Thoracic aorta (tissue), 2 donors: ENCODE measurements around the gene HEATR9. TPM values are rescaled to one million over a fixed set of nuclear protein-coding genes. Genes with fewer than 3 reads are reported as not detected.

Experiments
- ATAC-seq: fragments of 150-250 bp; one replicate; pipeline ENCODE4 v1.8.0; 2017; ENCODE audit warnings: low read depth; ENCODE audit not compliant: insufficient number of reproducible peaks, low FRiP score
- DNase-seq: peaks from one replicate; pipeline ENCODE4 v3.0.0-alpha.2; 2020; ENCODE audit warnings: low spot score
- H3K27ac ChIP-seq, 2 donors: fragments of 200-600 bp; sonication (generic); 1 replicate in 1 of 2; 2 replicates in 1 of 2; pipeline ENCODE4 v1.5.1; 2016; ENCODE audit warnings: mild to moderate bottlenecking in 2 of 2, moderate library complexity in 2 of 2
- H3K27me3 ChIP-seq: fragments of 200-600 bp; sonication (generic); replicated peaks from 2 replicates; pipeline ENCODE4 v1.6.0; 2016; ENCODE audit warnings: mild to moderate bottlenecking; ENCODE audit not compliant: insufficient read depth
- H3K36me3 ChIP-seq: fragments of 200-600 bp; sonication (generic); one replicate; pipeline ENCODE4 v1.5.1; 2016
- H3K4me1 ChIP-seq, 2 donors: fragments of 200-600 bp; sonication (generic); 1 replicate in 1 of 2; 2 replicates in 1 of 2; pipeline versions ENCODE4 v1.5.1 to v1.6.0; 2016; ENCODE audit warnings: low read depth in 2 of 2, mild to moderate bottlenecking in 1 of 2; ENCODE audit not compliant: control insufficient read depth in 1 of 2
- H3K4me3 ChIP-seq: fragments of 200-600 bp; sonication (generic); 2 replicates; pipeline ENCODE4 v1.5.1; 2016; ENCODE audit warnings: mild to moderate bottlenecking
- H3K9me3 ChIP-seq: fragments of 200-600 bp; sonication (generic); 2 replicates; pipeline ENCODE4 v1.5.1; 2016
- total RNA-seq, 2 donors: library from RNA; depleted of rRNA; stranded (reverse); fragments of >200 nt; gene quantifications; one replicate each; pipeline versions ENCODE4 v1.1.0 to v1.2.3, GENCODE V29; 2016
- TF ChIP-seq, protein P1 (sequence below): fragments of 200-600 bp; sonication (generic); IDR thresholded peaks from one replicate; pipeline ENCODE4 v1.5.1; 2019; ENCODE audit warnings: antibody characterized with exemption

Gene HEATR9
- total RNA-seq, 2 donors from 2014 or later, result not detected

GRCh38 chr17:35875072-35875799 lies 6.5 kb upstream of the HEATR9 start:
- Histone ChIP-seq H3K4me1 (no peaks in the 10 kb centered on the region), H3K27ac (no peak overlapping the region), H3K27me3 (no peaks in the 10 kb centered on the region), H3K36me3 (no peaks in the 10 kb centered on the region), H3K9me3 (no peaks in the 10 kb centered on the region), H3K4me3 (no peak overlapping the region)
- no peak for ATAC-seq
- TF ChIP-seq, protein P1, sequence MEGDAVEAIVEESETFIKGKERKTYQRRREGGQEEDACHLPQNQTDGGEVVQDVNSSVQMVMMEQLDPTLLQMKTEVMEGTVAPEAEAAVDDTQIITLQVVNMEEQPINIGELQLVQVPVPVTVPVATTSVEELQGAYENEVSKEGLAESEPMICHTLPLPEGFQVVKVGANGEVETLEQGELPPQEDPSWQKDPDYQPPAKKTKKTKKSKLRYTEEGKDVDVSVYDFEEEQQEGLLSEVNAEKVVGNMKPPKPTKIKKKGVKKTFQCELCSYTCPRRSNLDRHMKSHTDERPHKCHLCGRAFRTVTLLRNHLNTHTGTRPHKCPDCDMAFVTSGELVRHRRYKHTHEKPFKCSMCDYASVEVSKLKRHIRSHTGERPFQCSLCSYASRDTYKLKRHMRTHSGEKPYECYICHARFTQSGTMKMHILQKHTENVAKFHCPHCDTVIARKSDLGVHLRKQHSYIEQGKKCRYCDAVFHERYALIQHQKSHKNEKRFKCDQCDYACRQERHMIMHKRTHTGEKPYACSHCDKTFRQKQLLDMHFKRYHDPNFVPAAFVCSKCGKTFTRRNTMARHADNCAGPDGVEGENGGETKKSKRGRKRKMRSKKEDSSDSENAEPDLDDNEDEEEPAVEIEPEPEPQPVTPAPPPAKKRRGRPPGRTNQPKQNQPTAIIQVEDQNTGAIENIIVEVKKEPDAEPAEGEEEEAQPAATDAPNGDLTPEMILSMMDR, result no peak
- DNase-seq, result no peak

GRCh38 chr17:35872196-35872980 lies 3.7 kb upstream of the HEATR9 start:
- DNase-seq (no peak), ATAC-seq (no peak)
- Histone ChIP-seq H3K36me3 (no peaks in the 10 kb centered on the region), H3K27ac (no peak overlapping the region), H3K9me3 (no peaks in the 10 kb centered on the region), H3K4me3 (no peak overlapping the region), H3K27me3 (no peaks in the 10 kb centered on the region), H3K4me1 (no peaks in the 10 kb centered on the region)
- TF ChIP-seq, protein P1, result no peak

DNA sequence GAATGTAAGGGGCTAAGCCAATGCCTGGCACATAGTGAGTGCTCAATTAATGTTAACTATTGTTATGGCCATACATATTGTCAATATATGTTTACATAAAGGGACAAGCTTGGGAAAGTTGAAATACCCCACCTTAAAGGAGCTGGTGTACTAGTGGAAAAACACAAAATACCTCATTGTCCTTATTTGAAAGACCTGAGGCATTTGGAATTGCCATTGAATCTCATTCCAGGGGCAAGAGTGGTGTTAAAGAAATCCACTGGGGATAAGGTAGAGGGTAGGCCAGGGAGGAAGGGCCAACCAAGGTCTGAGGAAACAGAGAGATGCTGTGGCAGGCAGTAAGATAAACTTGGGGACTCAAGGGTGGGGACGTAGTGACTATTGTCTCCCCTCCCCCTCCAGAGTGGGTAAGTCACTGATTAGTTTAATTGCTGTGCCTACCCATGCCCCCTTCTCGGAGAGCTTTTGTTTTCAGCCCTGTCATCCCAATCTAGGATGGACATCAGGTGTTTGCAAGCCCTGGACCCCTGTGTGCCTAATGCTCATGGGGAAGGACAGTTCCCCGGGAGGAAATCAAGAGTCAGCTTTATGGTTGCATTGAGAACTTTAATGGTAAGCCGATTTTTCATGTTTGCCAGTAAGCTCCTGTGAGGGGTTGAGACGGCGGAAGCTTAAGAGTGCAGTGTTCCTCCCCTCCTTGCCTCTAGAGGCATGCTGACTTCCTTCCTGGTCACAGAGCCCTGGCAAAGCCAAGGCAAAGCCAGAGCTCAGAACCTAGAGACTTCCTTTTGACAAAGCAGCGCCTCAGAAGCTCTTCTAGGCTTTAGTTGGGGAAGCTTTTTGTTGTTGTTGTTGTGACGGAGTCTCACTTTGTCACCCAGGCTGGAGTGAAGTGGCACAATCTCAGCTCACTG lies 2.5 kb upstream of the HEATR9 start:
- Histone ChIP-seq H3K27ac (no peak overlapping the region), H3K4me1 (peaks cover 5 to 8% of the 10 kb centered on the region in 2 donors), H3K4me3 (no peak overlapping the region), H3K9me3 (no peaks in the 10 kb centered on the region), H3K36me3 (no peaks in the 10 kb centered on the region), H3K27me3 (no peaks in the 10 kb centered on the region)
- TF ChIP-seq, protein P1, result no peak
- DNase-seq (no peak), ATAC-seq (no peak)

DNA sequence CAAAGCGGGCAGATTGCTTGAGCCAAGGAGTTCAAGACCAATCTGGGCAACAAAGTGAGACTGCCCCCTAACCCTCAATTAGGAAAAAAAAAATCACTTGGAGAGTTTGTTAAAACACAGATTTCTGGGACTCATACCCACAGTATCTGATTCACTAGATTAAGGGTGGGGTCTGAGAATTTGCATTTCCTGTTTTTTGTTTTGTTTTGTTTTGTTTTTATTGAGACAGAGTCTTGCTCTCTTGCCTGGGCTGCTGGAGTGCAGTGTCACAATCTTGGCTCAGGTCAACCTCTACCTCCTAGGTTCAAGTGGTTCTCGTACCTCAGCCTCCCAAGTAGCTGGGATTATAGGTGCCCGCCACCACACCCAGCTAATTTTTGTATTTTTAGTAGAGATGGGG lies 1.1 kb downstream of the HEATR9 start:
- TF ChIP-seq, protein P1, result no peak
- Histone ChIP-seq H3K4me3 (no peak overlapping the region), H3K9me3 (no peaks in the 10 kb centered on the region), H3K27ac (no peak overlapping the region), H3K4me1 (peaks cover 6 to 14% of the 10 kb centered on the region in 2 donors), H3K27me3 (no peaks in the 10 kb centered on the region), H3K36me3 (no peaks in the 10 kb centered on the region)
- ATAC-seq, result no peak
- no peak for DNase-seq
